Mucosa of rectum (tissue), 2 donors: ENCODE data around the gene SCAMP5.

Experiments
- H3K27ac ChIP-seq, 2 donors: one replicate each; pipeline ENCODE4 v1.7.0; 2013; ENCODE audit warnings: inconsistent platforms in 2 of 2, low read depth in 2 of 2, low read length in 2 of 2
- H3K27me3 ChIP-seq, 2 donors: one replicate each; pipeline ENCODE4 v1.7.0; 2013; ENCODE audit warnings: low read length in 2 of 2; ENCODE audit not compliant: control insufficient read depth in 2 of 2, insufficient read depth in 2 of 2
- H3K36me3 ChIP-seq, 2 donors: one replicate each; pipeline ENCODE4 v1.7.0; 2013; ENCODE audit warnings: low read length in 2 of 2; ENCODE audit not compliant: control insufficient read depth in 2 of 2, insufficient read depth in 2 of 2
- H3K4me1 ChIP-seq, 2 donors: one replicate each; pipeline ENCODE4 v1.7.0; 2013; ENCODE audit warnings: low read length in 2 of 2, mild to moderate bottlenecking in 1 of 2; ENCODE audit not compliant: control insufficient read depth in 2 of 2, insufficient read depth in 2 of 2
- H3K4me3 ChIP-seq, 2 donors: one replicate each; pipeline ENCODE4 v1.7.0; 2013; ENCODE audit warnings: low read length in 2 of 2
- H3K9ac ChIP-seq, 2 donors: one replicate each; pipeline ENCODE4 v1.7.0; 2013; ENCODE audit warnings: low read length in 2 of 2, low read depth in 1 of 2, mild to moderate bottlenecking in 1 of 2
- H3K9me3 ChIP-seq, 2 donors: one replicate each; pipeline ENCODE4 v1.7.0; 2013; ENCODE audit warnings: low read length in 2 of 2; ENCODE audit not compliant: control insufficient read depth in 2 of 2
- donor health status: healthy.
- donor health status: Normal muscosa, but diverticular disease.

The SCAMP5 gene

DNA sequence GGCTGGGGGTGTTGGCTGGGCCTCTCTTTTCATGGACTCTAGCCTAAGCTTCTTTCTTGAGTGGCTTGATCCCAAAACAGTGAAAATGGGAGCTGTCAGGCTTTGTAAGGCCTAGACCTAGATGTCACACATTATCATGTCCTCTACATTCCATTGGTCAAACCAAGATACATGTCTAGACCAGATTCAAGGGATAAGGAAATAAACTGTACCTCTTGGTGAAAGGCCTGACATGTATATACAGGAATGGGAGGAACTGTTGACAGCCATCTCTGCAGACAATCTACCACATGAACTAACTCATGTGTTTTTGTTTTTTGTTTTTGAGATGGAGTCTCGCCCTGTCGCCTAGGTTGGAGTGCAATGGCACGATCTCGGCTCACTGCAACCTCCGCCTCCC, 27.7 kb upstream of the SCAMP5 start:
- Histone ChIP-seq H3K4me3 (no peak overlapping the region), H3K36me3 (no peaks in the 10 kb centered on the region), H3K4me1 (no peaks in the 10 kb centered on the region), H3K27me3 (no peaks in the 10 kb centered on the region), H3K27ac (no peak overlapping the region), H3K9me3 (no peaks in the 10 kb centered on the region), H3K9ac (no peak overlapping the region)

GRCh38 chr15:74976159-74976558, 19.2 kb upstream of the SCAMP5 start:
- no peaks in the 10 kb centered on the region for H3K27me3 ChIP-seq
- H3K4me3 ChIP-seq, result no peak overlapping the region
- no peak overlapping the region for H3K27ac ChIP-seq
- no peak overlapping the region for H3K9ac ChIP-seq
- no peaks in the 10 kb centered on the region for H3K4me1 ChIP-seq
- no peaks in the 10 kb centered on the region for H3K36me3 ChIP-seq
- no peaks in the 10 kb centered on the region for H3K9me3 ChIP-seq

DNA sequence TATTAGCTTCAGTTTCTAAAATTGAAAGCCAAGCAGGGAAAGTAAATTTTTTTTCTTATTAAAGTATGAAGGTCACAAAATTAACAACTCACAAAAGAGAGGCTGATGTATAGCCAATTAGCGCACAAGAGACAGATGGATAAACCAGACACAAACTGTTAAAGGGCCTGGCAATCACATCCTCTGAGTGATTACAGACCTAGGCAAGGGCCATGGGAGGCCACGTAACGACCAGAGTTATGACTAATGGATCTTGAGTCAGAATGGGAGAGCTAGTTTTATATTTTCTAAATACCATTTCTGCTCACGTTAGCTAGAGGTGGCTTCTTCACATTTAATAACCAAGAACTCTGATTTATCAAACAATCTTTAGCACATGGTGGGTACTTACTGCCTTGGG, 17.8 kb upstream of the SCAMP5 start:
- no peak overlapping the region for H3K4me3 ChIP-seq
- H3K4me1 ChIP-seq, result no peaks in the 10 kb centered on the region
- H3K9me3 ChIP-seq, result no peaks in the 10 kb centered on the region
- no peaks in the 10 kb centered on the region for H3K36me3 ChIP-seq
- H3K27me3 ChIP-seq, result no peaks in the 10 kb centered on the region
- no peak overlapping the region for H3K27ac ChIP-seq
- H3K9ac ChIP-seq, result no peak overlapping the region

DNA sequence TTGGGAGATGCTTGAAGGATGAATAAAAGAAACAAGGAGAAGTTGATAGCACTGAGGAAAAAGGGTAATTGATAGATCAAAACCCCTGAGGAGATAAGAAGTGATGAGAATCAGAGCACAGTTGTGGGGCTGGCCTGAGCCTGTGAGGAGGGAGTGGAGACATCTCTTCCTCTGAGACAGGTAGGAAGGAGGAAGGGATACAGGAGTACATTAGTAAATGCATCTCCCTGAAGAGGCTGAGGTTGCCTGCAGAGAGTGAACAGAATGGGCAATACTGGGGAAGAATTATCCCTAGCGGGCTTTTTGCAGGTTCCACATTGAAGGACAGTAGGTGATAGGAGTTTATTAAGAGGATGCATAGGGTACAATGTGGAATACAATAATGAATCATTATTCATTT, 17.3 kb upstream of the SCAMP5 start:
- Histone ChIP-seq H3K4me1 (no peaks in the 10 kb centered on the region), H3K9me3 (no peaks in the 10 kb centered on the region), H3K9ac (no peak overlapping the region), H3K27ac (no peak overlapping the region), H3K36me3 (no peaks in the 10 kb centered on the region), H3K4me3 (no peak overlapping the region), H3K27me3 (no peaks in the 10 kb centered on the region)

DNA sequence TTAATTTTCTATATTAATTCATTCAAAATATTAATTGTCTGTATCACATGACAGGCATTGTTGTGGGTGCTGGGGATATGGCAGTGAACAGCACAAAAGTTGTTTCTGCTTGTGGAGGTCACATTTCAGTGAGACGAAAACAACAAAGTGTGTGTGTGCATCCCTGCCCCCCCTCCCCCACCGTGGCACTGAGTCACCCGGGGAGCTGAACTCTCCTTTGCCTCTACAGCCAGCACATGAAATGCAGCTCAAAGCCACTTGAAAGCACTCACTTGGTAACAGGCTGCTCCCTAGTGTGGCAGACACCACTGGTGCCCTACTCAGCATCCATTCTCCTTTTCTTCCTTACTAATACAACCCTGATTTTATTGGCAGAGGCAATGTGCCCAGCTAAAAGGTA, 16.9 kb upstream of the SCAMP5 start:
- H3K9me3 ChIP-seq, result no peaks in the 10 kb centered on the region
- no peaks in the 10 kb centered on the region for H3K27me3 ChIP-seq
- no peak overlapping the region for H3K4me3 ChIP-seq
- H3K4me1 ChIP-seq, result no peaks in the 10 kb centered on the region
- no peak overlapping the region for H3K27ac ChIP-seq
- H3K9ac ChIP-seq, result no peak overlapping the region
- H3K36me3 ChIP-seq, result no peaks in the 10 kb centered on the region

DNA sequence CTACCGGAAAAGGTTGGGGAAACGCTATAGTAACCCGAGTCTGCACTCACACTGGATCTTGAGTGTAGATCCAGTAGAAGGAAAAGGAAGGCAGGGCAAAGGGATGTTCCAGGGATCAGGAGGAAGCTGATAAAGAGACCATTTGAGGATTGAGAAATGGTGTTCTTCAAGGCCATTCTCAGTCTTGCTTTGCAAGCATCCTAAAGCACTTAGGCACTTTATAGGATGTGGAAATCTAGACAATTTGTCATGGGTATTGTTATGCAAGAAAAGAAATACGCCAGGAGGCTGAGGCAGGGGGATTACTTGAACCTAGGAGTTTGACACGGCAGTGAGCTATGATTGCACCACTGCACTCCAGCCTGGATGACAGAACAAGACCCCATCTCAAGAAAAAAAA, 13.2 kb upstream of the SCAMP5 start:
- Histone ChIP-seq H3K4me1 (peaks cover 0 to 2% of the 10 kb centered on the region in 2 donors), H3K9me3 (no peaks in the 10 kb centered on the region), H3K36me3 (no peaks in the 10 kb centered on the region), H3K27ac (no peak overlapping the region), H3K4me3 (no peak overlapping the region), H3K9ac (no peak overlapping the region), H3K27me3 (no peaks in the 10 kb centered on the region)

DNA sequence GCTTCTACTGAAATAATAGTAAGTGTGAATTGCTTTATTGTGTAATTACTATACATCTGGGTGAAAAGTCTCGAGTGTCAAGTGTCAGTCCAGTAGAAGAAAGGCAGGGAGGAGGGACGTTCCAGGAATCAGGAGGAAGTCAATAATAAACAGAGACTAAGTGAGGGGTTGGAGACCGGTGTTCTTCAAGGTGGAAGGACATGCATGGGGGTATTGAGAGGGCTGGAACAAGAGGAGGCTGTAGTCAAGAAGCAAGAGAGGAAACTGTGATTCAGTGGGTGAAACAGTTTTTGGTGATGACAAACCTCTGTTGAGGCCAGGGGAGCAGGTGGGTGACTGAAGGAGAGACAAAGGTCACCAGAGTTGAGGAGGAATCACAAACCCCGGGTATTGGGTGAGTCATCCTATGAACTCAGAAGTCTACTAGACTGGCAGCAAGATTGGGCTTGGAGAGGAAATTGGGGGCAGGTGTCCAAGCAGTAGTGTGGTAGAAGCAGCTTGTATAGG, 11.6 kb upstream of the SCAMP5 start:
- Histone ChIP-seq H3K4me3 (no peak overlapping the region), H3K36me3 (no peaks in the 10 kb centered on the region), H3K9ac (no peak overlapping the region), H3K9me3 (no peaks in the 10 kb centered on the region), H3K4me1 (peaks cover 0 to 2% of the 10 kb centered on the region in 2 donors), H3K27ac (peak overlapping the region in 1 of 2 donors; percentile 56), H3K27me3 (peaks cover 0 to 2% of the 10 kb centered on the region in 2 donors)

GRCh38 chr15:74988007-74988800, 7.2 kb upstream of the SCAMP5 start:
- H3K9ac ChIP-seq, result no peak overlapping the region
- no peak overlapping the region for H3K4me3 ChIP-seq
- H3K4me1 ChIP-seq, result peaks cover 0 to 2% of the 10 kb centered on the region in 2 donors
- no peaks in the 10 kb centered on the region for H3K36me3 ChIP-seq
- H3K27ac ChIP-seq, result no peak overlapping the region
- H3K9me3 ChIP-seq, result no peaks in the 10 kb centered on the region
- H3K27me3 ChIP-seq, result peaks cover 2 to 4% of the 10 kb centered on the region in 2 donors

GRCh38 chr15:74989527-74989926, 5.8 kb upstream of the SCAMP5 start:
- Histone ChIP-seq H3K9me3 (no peaks in the 10 kb centered on the region), H3K27me3 (peaks cover 2 to 4% of the 10 kb centered on the region in 2 donors), H3K9ac (no peak overlapping the region), H3K4me3 (no peak overlapping the region), H3K27ac (no peak overlapping the region), H3K36me3 (no peaks in the 10 kb centered on the region), H3K4me1 (no peaks in the 10 kb centered on the region)

DNA sequence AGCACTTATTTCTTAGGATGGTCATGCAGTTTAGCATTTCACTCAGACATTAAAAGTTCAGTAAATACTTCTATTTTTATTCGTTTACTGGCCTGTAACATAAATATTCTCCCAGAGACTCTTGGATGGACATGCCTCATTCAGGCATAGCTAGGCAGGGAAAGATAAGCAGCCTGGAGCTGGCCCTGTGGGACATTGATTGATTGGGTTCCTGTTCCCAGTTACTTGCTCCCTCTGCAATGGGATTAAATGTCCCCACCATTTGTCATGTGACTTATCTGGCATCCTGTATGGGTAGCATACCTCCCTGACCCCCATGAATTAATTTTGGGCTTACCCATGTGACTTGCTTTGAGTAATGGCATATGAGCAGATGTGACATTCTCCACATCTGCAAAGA, 2.7 kb upstream of the SCAMP5 start:
- no peaks in the 10 kb centered on the region for H3K36me3 ChIP-seq
- no peak overlapping the region for H3K27ac ChIP-seq
- H3K9ac ChIP-seq, result no peak overlapping the region
- H3K4me3 ChIP-seq, result no peak overlapping the region
- H3K27me3 ChIP-seq, result peaks cover 5 to 8% of the 10 kb centered on the region in 2 donors
- H3K9me3 ChIP-seq, result no peaks in the 10 kb centered on the region
- peaks cover 3 to 5% of the 10 kb centered on the region in 2 donors for H3K4me1 ChIP-seq
